ENCODE data around the gene MYRIP. TPM values are rescaled to one million over a fixed set of nuclear protein-coding genes. Genes with fewer than 3 reads are reported as not detected.

Gene MYRIP
- total RNA-seq, 1 donor = not detected

GRCh38 chr3:40302784-40303183, 493.4 kb downstream of the MYRIP start:
- TF ChIP-seq CTCF (IDR thresholded peaks at IDR 0.05; ENCODE audit: insufficient read depth, low read depth, low read length) = no peak

GRCh38 chr3:40304352-40304751, 494.9 kb downstream of the MYRIP start:
- no peak overlapping the region for H3K4me3 ChIP-seq (ENCODE audit: low read depth, low read length)
- DNase-seq (ENCODE audit: low read depth) = no peak
- TF ChIP-seq CTCF (IDR thresholded peaks at IDR 0.05; ENCODE audit: insufficient read depth, low read depth, low read length) = no peak

More at GRCh38 chr3:40302784-40303183, 493.4 kb downstream of the MYRIP start:
- DNase-seq (ENCODE audit: low read depth) = no peak
- H3K4me3 ChIP-seq (ENCODE audit: low read depth, low read length) = no peak overlapping the region

- DNase-seq (ENCODE audit: low read depth) = no peak
- no peak overlapping the region for H3K4me3 ChIP-seq (ENCODE audit: low read depth, low read length)
- TF ChIP-seq CTCF (IDR thresholded peaks at IDR 0.05; ENCODE audit: insufficient read depth, low read depth, low read length) = no peak
Observed at GRCh38 chr3:40306336-40306735, 496.9 kb downstream of the MYRIP start.

- no peak overlapping the region for H3K4me3 ChIP-seq (ENCODE audit: low read depth, low read length)
- no peak for DNase-seq (ENCODE audit: low read depth)
- no peak for TF ChIP-seq CTCF (IDR thresholded peaks at IDR 0.05; ENCODE audit: insufficient read depth, low read depth, low read length)
Observed at GRCh38 chr3:40307176-40307575, 497.8 kb downstream of the MYRIP start.

GRCh38 chr3:40308725-40309417, 499.5 kb downstream of the MYRIP start:
- TF ChIP-seq CTCF (IDR thresholded peaks at IDR 0.05; ENCODE audit: insufficient read depth, low read depth, low read length) = no peak
- DNase-seq (ENCODE audit: low read depth) = no peak
- peak overlapping the region; percentile 63 for H3K4me3 ChIP-seq (ENCODE audit: low read depth, low read length)

- peak; percentile 77 for TF ChIP-seq CTCF (IDR thresholded peaks at IDR 0.05; ENCODE audit: insufficient read depth, low read depth, low read length)
- peak within 1 kb of the TSS; percentile 85 for H3K4me3 ChIP-seq (ENCODE audit: low read depth, low read length)
- DNase-seq (ENCODE audit: low read depth) = peak; percentile 98
Observed at GRCh38 chr3:40309418-40309924, 500.1 kb downstream of the MYRIP start, which contains the start of gene EIF1B. Gene EIF1B (plus strand): TSS chr3:40309707. CDS start chr3:40309942, 235 bp downstream.

Small RNAs within 50 kb of the gene (small RNA-seq; reads per million reads assigned to genes)
- gene RF00264 (not detected), gene RN7SL411P (not detected), gene RNU4-56P (not detected)

Data from fibroblast of villous mesenchyme (primary cell).